Stomach (tissue), 9 donors: ENCODE results near the gene TMEM98. TPM values are rescaled to one million over a fixed set of nuclear protein-coding genes. Genes with fewer than 3 reads are reported as not detected.
"Not testable (repeated sequence)": the region's sequence is repeated elsewhere in the genome, so short reads cannot be mapped to it uniquely, and the experiment has no call there.

ENCODE experiments used
- DNase-seq, 2 donors: peaks; one replicate each; pipeline versions ENCODE4 v3.0.0 to v3.0.0-alpha.2; 2013 to 2019
- H3K27ac ChIP-seq, 5 donors: fragments of 200-600 bp in 4 of 5; sonication (generic) in 4 of 5; one replicate each; pipeline ENCODE4 v1.5.1; 2013 to 2019; ENCODE audit warnings: mild to moderate bottlenecking in 1 of 5, moderate library complexity in 1 of 5
- H3K27me3 ChIP-seq, 3 donors: fragments of 200-600 bp; sonication (generic); one replicate each; pipeline ENCODE4 v1.5.1; 2017 to 2019; ENCODE audit warnings: mixed run types in 1 of 3
- H3K36me3 ChIP-seq, 4 donors: fragments of 200-600 bp; sonication (generic); 1 replicate in 3 of 4; 2 replicates in 1 of 4; pipeline ENCODE4 v1.5.1; 2016 to 2019
- H3K4me1 ChIP-seq, 4 donors: fragments of 200-600 bp; sonication (generic); one replicate each; pipeline ENCODE4 v1.5.1; 2016 to 2019
- H3K4me3 ChIP-seq, 4 donors: fragments of 200-600 bp; sonication (generic) in 3 of 4; one replicate each; pipeline ENCODE4 v1.5.1; 2016 to 2019; ENCODE audit warnings: mild to moderate bottlenecking in 1 of 4
- H3K9me3 ChIP-seq, 4 donors: fragments of 200-600 bp; sonication (generic); one replicate each; pipeline ENCODE4 v1.5.1; 2016 to 2019
- EP300 ChIP-seq: sonication (generic); formaldehyde crosslinking; IDR thresholded peaks from one replicate; pipeline ENCODE4 v1.6.1; 2017; ENCODE audit warnings: antibody characterized with exemption
- POLR2A ChIP-seq, 4 donors: fragments of 450-650 bp; IDR thresholded peaks; one replicate each; pipeline ENCODE4 v1.6.1; 2016; ENCODE audit warnings: antibody characterized with exemption in 4 of 4, control low read depth in 2 of 4, mild to moderate bottlenecking in 1 of 4, moderate library complexity in 1 of 4
- POLR2AphosphoS5 ChIP-seq, 3 donors: sonication (generic); formaldehyde crosslinking; IDR thresholded peaks; one replicate each; pipeline ENCODE4 v1.6.1; 2016; ENCODE audit warnings: antibody characterized with exemption in 3 of 3
- WGBS, 5 donors: extraction: QIAGEN DNeasy Blood & Tissue Kit in 3 of 5; methylation state at CpG; one replicate each; pipeline versions ENCODE4 v1.1.5 to v1.1.7; 2013 to 2018; 5-methylcytosine and 5-hydroxymethylcytosine counted together
- intact Hi-C: fragments of 100-400 bp; cut with DNase I; formaldehyde crosslinking; loops from one replicate; pipeline ENCODE4 v1.15.1; 2023; ENCODE audit warnings: low total_unique reads
- polyA plus RNA-seq, 3 donors: library from polyadenylated mRNA; stranded (reverse); fragments of 200-250 nt; gene quantifications; one replicate each; pipeline ENCODE4 v1.2.3, GENCODE V29; 2013
- total RNA-seq, 5 donors: library from RNA; depleted of rRNA; stranded (reverse); fragments of >200 nt; gene quantifications; one replicate each; pipeline versions ENCODE4 v1.1.0 to v1.2.3, GENCODE V29; 2014 to 2016
- TF ChIP-seq, protein P1 (sequence below), 7 experiments: fragments of 450-650 bp in 4 of 7; fragments of 200-600 bp in 3 of 7; sonication (generic) in 3 of 7; IDR thresholded peaks; one replicate each; pipeline ENCODE4 v1.5.1; 2016 to 2019; ENCODE audit warnings: antibody characterized with exemption in 7 of 7, control low read depth in 2 of 7, mild to moderate bottlenecking in 1 of 7
- donor health status: healthy with polysubstance abuse.
- donor health status: Bipolar disorder and iron deficiency.
- donor health status: healthy.

Gene TMEM98
- total and polyA plus RNA-seq, 8 donors, result 43.7 to 161 (median 75.2) TPM

DNA sequence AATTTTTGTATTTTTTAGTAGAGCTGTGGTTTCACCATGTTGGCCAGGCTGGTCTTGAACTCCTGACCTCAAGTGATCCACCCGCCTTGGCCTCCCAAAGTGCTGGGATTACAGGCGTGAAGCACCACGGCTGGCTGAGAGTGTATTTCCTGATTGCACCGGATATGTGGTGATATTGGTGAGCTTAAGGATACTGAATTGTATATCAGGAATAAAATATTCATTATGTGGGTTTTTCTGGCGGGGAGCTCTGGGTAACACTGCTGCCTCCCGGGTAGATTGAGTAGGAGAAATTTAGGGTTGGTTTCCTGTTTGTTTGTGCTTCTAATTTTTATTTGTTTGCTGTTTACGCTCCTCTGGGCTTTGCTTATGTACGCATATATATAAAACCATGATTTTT is 7.7 kb upstream of the TMEM98 start:
- no peak overlapping the region for H3K27ac ChIP-seq
- no peak for DNase-seq
- H3K4me3 ChIP-seq, result no peak overlapping the region
- no peaks in the 10 kb centered on the region for H3K9me3 ChIP-seq
- peaks cover 0 to 15% (median 6%) of the 10 kb centered on the region in 4 donors for H3K4me1 ChIP-seq
- 66 to 79% (median 76%) methylated on average over 8 of the region's 8 CpGs for WGBS, 5 donors
- H3K27me3 ChIP-seq, result no peaks in the 10 kb centered on the region
- intact Hi-C loops, result no loop called here
- no peaks in the 10 kb centered on the region for H3K36me3 ChIP-seq
- TF ChIP-seq EP300, result no peak
- TF ChIP-seq, protein P1, sequence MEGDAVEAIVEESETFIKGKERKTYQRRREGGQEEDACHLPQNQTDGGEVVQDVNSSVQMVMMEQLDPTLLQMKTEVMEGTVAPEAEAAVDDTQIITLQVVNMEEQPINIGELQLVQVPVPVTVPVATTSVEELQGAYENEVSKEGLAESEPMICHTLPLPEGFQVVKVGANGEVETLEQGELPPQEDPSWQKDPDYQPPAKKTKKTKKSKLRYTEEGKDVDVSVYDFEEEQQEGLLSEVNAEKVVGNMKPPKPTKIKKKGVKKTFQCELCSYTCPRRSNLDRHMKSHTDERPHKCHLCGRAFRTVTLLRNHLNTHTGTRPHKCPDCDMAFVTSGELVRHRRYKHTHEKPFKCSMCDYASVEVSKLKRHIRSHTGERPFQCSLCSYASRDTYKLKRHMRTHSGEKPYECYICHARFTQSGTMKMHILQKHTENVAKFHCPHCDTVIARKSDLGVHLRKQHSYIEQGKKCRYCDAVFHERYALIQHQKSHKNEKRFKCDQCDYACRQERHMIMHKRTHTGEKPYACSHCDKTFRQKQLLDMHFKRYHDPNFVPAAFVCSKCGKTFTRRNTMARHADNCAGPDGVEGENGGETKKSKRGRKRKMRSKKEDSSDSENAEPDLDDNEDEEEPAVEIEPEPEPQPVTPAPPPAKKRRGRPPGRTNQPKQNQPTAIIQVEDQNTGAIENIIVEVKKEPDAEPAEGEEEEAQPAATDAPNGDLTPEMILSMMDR (IDR thresholded peaks at IDR 0.05), result no peak
- no peak for TF ChIP-seq POLR2A (IDR thresholded peaks at IDR 0.05)
- TF ChIP-seq POLR2AphosphoS5 (IDR thresholded peaks at IDR 0.05), result no peak

GRCh38 chr17:32921017-32921416 is 6.9 kb upstream of the TMEM98 start:
- TF ChIP-seq, protein P1 (IDR thresholded peaks at IDR 0.05), result no peak
- TF ChIP-seq EP300, result no peak
- TF ChIP-seq POLR2A (IDR thresholded peaks at IDR 0.05), result no peak
- TF ChIP-seq POLR2AphosphoS5 (IDR thresholded peaks at IDR 0.05), result no peak
- H3K36me3 ChIP-seq, result no peaks in the 10 kb centered on the region
- peaks cover 0 to under 1% (median 0%) of the 10 kb centered on the region in 3 donors for H3K27me3 ChIP-seq
- DNase-seq, result peak in 1 of 2 donors; percentile 43
- no peak overlapping the region for H3K27ac ChIP-seq
- WGBS, 5 donors, result 28 to 72% (median 55%) methylated on average over 10 of the region's 10 CpGs
- H3K4me1 ChIP-seq, result peaks cover 0 to 12% (median 4%) of the 10 kb centered on the region in 4 donors
- intact Hi-C loops, result no loop called here
- H3K9me3 ChIP-seq, result no peaks in the 10 kb centered on the region
- no peak overlapping the region for H3K4me3 ChIP-seq

DNA sequence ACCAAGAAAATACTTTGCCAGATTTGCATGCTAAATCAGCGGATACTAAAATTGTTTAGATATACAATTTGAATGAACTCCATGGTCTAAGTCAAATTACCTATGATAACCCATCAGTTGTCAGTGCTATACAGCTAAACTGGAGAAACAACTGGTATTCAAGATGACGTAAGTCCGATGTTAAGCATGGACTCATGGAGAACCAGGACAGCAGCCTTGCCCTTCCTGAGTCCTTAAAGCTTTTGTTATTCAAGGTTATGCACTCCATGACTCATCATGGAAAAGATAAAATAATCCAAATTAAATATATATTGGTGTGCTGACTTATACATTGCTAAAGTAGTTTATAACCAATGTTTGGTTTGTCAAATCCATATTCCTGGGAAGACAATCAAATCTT is 4.0 kb upstream of the TMEM98 start:
- H3K9me3 ChIP-seq, intact Hi-C loops, H3K36me3 ChIP-seq, DNase-seq, H3K4me3 ChIP-seq, H3K27ac ChIP-seq: not testable (repeated sequence)
- H3K4me1 ChIP-seq, result peaks cover 7 to 23% (median 14%) of the 10 kb centered on the region in 4 donors
- peaks cover 0 to 26% (median 0%) of the 10 kb centered on the region in 3 donors for H3K27me3 ChIP-seq
- 64 to 92% (median 87%) methylated on average over 3 of the region's 3 CpGs for WGBS, 5 donors

GRCh38 chr17:32926183-32926582 is 1.8 kb upstream of the TMEM98 start:
- Histone ChIP-seq H3K27ac (no peak overlapping the region), H3K27me3 (peaks cover 0 to 26% (median 0%) of the 10 kb centered on the region in 3 donors), H3K4me1 (peaks cover 7 to 31% (median 25%) of the 10 kb centered on the region in 4 donors), H3K4me3 (no peak overlapping the region), H3K9me3 (no peaks in the 10 kb centered on the region), H3K36me3 (peaks cover 0 to under 1% (median under 1%) of the 10 kb centered on the region in 4 donors)
- no peak for DNase-seq
- 92 to 96% (median 94%) methylated on average over 5 of the region's 5 CpGs for WGBS, 5 donors
- intact Hi-C loops, result no loop called here
- TF ChIP-seq EP300 (no peak), POLR2AphosphoS5 (IDR thresholded peaks at IDR 0.05) (no peak), POLR2A (IDR thresholded peaks at IDR 0.05) (no peak)
- TF ChIP-seq, protein P1 (IDR thresholded peaks at IDR 0.05), result no peak

- H3K36me3 ChIP-seq, intact Hi-C loops, H3K9me3 ChIP-seq, DNase-seq, H3K4me3 ChIP-seq: not testable (repeated sequence)
- 91 to 97% (median 96%) methylated on average over 8 of the region's 8 CpGs for WGBS, 5 donors
- peaks cover 0 to 26% (median 0%) of the 10 kb centered on the region in 3 donors for H3K27me3 ChIP-seq
- peak overlapping the region in 2 of 5 donors; percentile 84 to 88 for H3K27ac ChIP-seq
- H3K4me1 ChIP-seq, result peaks cover 7 to 31% (median 25%) of the 10 kb centered on the region in 4 donors
Measured at GRCh38 chr17:32926789-32927188, 1.2 kb upstream of the TMEM98 start.
